GM18502 (cell line): Measurements from ENCODE around the gene RASSF4.

Source experiments
- ATAC-seq: cut with Tn5 transposase; IDR thresholded peaks from one replicate; pipeline ENCODE4 v1.9.1; 2021; ENCODE audit warnings: mild to moderate bottlenecking; ENCODE audit not compliant: unreplicated experiment, poor library complexity

RASSF4 gene

DNA sequence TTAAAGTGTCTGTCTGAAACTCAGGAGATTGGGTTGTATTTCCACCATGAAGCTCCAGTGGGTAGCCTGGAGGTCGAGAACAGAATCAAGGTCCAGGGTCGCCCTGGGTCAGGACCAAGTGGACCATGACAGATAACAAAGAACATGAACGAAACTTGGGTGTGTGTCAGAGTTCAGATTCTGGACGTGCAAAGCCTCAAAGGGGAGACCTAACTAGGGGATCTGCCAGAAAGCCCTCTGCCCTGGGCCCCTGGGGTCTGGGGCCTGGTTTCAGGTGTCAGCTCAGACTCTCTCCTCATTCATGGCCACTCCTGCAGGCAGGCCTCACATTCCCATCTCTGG lies 1.6 kb downstream of the RASSF4 start:
- no peak for ATAC-seq

DNA sequence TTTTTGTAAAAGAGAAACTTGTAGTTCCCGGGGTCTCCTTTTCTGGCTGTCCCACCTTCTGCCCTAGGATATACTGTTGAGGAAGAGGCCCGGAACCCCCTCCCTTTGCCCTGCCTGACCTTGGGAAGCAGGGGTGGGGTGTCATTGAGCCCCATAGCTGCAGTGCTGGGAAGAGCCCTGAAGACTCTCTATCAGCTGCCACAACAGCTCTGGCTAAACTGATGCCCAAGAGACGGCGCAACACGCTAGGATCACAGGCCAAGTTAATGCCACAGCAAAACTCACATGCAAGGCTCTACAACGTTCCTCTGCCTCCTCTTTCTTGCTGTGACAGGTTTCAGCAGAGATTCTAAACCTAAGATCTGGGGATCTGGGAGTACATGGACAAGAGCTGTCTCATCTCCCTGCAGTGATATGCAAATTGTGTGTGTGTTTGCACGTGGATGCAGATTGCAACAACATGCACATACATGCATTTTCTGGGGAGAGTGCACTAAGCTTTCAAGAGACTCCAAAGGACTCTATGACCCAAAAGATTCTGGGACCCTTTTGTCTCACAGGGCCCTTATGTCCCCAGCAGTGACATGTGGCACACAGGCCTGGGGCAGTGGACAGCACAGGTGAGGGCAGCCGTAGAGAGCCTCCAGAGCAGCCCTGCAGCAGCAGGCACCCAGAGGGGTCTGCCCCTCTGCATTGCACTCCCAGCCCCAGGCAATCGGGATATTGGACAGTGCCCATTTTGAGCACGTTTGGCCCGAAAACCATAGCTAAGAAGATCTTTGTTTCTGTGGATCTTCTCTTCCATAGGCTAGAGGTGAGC lies 2.5 kb downstream of the RASSF4 start:
- no peak for ATAC-seq

DNA sequence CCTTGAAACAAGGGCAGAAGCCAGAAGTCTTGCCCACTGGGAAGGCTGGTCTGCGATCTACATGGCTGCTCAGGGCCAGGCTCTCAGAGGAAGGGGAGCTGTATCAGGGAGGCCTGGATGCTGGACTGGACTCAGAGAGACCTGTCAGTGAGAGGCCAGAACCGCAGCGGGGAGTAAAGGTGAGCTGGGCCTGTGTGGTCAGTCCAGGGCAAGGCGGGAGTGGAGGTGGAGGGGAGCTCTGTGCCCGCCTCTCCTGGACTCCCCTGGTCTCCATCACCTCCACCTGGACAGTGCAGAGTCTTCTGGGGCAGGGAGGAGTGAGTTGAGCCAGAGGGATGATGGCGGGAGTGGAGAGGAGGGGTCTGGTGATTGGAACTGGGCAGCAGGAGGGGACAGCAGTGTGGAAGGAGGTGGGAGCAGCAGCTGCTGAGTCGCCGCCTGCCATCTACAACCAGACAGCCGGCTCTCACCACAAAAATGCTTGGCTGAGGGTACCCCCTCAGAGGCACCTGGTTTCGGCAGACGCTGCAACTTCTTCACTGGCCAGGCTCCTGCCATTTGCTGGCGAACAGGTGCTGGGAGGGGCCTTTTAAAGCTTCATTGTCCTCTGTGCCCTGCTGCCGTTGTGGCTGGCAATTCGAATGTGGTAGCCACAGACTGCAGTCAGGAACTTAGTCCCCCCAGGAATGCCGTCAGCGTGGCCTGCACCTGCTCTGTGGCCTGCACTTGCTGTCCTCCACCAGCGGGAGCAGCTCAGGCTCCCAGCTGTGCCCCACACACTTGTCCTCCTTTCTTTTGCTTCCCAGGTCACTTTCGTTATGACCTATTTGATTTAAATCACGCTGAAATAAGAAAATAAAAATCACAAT lies 3.5 kb downstream of the RASSF4 start:
- ATAC-seq: no peak

DNA sequence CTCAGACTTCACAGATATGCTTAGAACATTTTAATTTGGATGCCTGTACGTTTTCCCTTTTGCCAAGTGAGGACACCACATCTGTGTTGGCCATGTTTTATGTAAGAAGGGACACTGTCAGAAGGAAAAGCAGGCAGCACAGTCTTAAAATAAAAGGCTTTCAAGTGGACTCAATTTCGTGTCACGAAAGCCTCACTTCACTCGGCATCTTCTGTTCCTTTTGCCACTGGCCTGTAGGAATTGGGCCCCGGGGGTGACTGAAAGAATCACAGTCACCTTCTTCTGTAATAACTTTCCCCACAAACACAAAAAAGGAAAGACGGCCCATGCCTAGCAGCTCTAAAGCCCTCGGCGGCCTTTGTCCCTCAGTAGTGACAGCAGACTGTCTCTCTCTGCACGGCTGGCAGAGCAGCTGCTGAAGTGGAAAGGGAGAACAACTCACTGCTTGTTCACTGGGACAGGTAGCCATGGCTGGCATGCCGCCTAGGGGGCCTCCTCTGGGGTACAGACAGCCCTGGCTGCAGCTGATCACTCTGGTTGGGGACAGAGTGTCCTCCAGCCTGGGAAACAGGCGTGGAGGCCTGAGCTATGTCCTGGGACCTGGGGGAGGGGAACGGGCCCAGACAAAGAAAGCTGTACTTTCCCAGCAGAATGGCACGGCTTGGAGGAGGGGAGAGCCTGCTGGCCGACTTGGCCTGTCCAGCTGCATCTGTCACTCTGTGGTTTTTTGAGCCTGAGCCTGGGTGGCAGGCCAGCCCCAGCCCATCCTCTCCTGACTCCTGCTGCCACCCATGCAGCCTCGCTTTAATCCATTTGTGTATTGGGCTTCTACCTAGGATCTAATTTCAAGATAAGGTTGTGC lies 4.4 kb downstream of the RASSF4 start:
- no peak for ATAC-seq

DNA sequence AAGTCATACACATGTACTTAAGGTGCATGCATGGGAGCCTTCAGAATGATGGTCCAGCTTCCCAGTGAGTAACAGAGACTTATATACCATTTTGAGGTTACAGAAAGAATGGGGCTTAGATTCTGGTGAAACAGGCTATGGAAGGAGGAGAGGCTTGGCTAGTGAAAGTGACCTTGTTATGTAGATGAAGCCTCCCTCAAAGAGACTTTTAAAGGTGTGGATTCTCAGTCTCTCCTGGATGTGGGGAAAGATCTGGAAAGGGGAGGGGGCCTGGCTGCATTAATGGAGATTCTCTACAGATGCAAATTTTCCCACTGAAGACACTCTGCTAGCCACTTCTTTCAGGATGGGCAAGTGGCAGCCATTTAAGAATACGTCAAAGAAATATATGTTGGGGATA lies 5.5 kb downstream of the RASSF4 start:
- ATAC-seq: no peak

DNA sequence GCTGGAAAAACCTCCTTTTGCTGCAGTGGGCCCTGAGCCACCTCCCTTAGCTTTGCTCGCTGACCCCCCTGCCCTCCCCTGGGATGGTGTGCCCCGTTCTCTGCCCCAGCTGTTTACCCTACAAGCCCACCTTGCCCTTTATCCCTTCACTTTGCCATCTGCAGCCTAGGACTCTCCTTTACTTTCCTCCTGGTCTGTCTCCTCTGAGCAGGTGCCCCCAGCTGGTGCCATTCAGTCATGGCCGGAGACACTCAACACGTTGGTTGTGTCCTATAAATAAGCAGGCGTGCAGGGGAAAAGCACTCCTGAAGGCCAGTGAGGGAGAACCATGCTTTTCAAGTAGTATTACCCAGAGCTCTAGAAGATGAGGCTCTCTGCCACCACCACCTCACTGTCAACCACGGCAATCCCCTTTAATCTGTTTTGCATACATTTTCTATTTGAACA lies 6.1 kb downstream of the RASSF4 start:
- ATAC-seq: peak; percentile 58

DNA sequence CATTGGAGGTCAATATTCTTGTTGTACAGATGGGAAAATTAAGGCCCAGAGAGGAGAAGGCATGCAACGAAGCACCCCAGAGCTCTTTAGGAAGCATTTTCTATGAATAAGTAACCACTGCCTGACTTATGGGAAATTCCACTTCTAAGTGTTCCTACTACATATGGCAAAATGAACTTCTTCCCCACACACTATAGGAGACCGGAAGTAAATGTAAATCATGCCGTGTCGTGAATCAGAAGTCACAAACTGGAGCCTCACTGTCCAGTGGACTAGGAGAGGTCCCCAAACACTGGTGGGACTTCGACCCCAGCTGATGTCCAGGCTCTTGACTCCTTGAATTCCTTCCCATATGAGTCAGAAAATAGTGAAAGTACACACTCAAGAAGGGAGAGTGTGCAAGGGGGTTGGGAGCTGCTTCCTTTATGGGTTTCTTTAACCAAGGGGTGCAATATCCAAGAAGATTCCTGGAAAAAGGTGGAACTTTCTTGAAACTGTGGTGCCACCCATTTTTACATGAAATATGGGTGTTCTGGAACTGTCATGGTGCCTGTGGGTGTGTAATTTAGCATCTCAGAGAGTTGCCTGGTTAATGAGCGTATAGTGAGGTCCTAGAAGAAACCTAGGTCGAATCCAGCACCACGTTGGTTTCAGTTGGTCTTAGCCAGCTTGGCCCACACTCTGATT lies 6.7 kb downstream of the RASSF4 start:
- ATAC-seq: peak; percentile 41

DNA sequence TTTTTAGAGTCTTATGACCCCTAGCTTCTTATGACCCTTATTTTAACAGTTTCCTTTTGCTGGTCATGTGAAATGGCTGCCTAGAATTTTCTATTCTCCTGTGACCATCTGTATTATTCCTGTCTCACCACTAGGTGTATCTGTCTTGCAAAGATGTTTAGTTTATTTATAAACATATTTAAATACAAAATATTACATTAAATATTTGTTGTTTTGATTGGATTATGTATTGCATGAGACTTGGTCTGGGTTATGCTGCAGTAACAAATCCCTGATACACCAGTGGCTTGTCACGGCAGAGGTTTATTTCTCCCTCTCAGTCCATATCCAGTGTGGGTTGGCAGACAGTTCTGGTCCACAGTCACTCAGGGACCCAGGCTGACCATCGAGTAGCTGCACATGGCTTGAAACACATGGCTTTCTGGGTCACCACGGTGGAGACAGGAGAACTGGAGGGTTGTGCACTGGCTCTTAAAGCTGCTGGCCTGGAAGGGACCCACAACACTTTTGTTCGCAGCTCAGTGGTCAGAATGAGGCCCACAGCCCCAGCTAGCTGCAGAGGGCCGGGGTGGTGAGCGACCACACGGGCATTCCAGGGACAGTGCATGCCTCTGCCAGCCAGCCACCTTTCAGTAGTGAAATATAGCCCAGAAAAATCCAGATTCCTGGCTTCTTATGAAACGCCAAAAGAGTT lies 7.4 kb downstream of the RASSF4 start:
- ATAC-seq: no peak

DNA sequence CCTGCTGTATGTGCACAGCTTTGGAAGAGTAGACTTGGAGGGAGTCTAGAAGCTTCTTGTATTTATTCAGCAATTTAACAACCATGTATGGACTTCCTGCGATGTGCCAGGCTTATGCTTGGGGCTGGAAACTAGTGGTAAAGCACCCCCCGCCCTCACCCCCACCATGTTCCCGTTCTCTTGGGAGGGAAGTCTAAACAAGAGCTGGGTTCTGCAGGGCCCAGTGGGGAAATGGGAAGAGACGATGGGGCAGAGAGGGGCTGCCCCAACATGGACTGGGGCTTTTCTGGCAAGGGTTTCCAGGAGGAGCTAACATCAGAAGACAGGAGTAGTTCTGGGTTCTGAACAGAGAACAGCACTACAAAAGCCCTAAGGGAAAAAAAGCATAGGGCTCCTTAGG lies 8.0 kb downstream of the RASSF4 start:
- ATAC-seq: no peak

DNA sequence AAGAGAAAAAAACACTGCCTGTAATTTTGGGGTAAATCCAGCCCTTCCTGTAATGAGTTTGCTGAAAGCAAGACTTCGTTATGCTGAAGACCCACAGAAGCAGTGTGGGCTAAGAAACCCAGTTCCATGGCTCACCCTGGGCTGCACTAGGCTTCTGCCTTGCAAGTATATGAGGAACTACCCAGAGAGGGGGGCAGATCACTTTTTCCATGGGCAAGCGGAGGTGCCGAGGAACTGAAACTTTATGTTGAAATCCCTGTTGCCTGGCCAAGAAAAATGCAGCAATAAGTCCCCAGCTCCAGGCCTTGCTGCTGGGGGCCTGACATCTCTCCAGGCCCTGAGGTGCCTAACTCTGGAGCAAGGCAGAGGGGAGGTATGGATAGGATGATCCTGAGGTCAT lies 8.5 kb downstream of the RASSF4 start:
- no peak for ATAC-seq

DNA sequence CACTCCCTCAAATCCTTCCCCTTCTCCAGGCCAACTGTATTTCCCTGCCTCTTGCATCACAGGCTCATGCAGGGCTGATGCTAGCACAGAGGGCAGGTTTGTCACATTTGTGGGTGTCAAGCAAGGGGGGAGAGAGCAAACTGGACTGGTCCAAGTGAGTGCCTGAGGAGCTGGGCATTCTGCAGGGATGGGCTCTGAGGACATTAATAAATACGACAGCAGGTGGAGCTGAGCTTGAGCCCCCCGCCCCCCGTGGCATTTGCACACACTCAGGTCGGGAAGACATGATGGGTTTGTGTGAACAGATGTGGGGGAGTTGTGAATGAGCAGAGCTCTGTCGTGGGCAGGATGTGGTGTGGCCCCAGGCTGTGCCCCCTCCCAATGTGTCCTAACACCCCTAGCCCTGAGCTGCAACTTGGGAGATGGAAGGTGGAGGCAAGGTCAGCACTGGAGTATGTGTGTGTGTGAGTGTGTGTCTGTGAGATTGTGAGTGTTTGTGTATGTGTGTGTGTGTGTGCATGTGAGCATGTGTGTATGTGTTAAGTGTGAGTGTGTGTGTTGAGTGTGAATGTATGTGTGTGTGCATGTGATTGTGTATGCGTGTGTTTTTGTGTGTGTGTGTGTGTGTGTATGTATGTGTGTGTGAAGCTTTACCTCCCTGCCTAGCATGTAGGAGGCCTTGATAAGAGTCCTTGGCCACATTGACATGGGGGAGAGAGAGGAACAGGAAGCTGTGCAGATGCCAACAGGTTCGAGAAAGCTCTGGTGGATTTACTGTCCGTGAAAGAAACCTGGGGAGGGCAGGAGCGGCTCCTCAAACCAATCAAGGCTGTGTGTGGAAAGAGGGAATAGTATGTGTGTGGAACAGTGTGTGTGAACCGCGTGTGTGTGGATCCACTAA lies 9.1 kb downstream of the RASSF4 start:
- no peak for ATAC-seq

DNA sequence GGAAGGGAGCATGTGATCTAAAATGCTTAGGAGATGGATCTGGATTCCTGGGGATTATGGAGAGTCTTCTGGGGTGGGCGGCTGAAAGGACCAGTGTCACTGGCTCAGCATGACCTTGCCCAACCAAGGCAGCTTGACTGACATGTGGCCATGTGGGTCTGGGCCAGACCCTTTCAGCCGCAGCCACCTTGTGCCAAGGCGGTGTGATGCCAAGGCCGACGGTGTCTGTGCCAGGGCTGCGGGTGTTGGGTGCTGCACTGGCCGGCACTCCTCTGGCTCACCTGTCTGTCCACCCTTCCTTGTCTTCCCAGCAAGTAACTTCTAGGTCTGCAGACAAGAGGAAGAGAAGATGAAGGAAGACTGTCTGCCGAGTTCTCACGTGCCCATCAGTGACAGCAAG lies 10.3 kb downstream of the RASSF4 start:
- ATAC-seq: no peak

DNA sequence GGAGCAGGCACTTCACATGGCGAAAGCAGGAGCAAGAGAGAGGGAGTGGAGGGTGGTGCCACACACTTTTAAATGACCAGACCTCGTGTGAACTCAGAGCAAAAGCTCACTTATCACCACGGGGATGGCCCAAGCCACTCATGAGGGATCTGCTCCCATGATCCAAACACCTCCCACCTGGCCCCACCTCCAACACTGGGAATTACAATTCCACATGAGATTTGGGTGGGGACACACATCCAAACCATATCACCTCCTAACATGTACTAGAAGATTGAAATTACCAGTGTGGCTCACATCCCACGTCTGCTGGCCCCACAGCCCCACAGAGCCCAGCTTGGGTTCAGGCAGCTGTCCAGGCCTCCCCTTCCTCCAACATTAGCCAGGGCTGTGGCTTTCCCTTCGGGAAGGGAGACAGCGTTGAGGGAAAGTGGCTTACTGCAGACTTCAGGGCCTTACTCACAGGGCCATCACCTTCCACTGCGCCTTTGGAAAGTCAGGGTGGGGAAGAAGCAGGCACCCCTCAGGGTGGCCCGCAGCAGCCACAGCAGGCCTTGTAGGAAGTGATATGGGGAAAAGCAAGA lies 11.3 kb downstream of the RASSF4 start:
- ATAC-seq: no peak

DNA sequence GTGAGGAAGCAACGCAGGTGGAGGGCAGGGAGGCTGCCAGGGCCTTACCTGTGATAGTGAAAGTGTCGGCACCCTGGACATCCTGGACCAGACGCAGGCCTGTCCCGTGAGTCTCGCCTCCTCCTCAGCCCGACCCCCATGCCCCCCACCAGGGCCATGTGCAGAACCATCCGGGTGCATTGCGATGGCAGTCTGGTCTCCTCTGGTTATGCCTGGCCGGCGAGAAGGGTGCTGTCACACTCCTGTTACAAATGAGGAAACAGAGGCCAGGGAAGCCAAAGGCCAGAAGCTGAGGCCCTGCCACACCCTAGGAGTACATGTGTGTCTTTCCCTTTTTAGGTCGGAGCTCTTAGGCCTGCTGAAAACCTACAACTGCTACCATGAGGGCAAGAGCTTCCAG lies 11.8 kb downstream of the RASSF4 start:
- ATAC-seq: no peak

DNA sequence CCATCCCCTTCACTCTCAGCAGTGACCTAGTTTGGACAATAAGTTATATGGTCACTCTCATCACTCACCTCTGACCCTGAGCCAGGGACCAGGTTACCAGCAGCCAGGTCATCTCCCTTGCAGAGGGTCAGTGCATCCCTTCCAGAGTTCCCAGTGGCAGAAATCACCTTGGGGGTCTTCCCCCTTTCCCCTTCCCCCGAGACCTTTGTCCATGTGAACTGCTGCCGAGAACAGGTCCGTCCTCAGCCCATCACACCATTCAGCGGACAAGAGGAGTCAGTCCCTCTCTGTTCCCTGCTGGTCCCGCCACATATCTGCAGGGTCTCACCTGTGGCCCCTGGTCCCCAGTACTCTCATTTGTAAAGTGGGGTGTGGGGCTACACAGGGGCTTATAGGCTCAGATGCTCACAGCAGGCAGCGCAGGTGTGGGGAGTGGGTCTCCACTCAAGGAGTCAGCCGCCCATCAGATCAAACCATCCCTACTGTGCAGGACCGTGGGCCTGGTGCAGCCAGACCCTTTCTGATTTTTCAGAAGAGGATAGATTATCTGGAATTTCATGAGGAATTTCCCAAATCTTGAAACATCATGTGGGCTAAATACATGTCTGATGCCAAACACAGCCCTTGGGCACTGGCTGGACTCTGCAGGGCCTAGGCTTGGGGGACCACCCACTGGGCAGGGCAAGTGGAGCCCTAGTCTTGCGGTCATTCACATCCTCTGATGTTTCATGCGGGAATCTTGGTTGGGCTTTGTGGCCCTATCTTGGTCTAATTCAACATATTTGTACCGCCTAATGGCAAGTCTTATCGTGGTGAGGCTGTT lies 12.5 kb downstream of the RASSF4 start:
- ATAC-seq: no peak

DNA sequence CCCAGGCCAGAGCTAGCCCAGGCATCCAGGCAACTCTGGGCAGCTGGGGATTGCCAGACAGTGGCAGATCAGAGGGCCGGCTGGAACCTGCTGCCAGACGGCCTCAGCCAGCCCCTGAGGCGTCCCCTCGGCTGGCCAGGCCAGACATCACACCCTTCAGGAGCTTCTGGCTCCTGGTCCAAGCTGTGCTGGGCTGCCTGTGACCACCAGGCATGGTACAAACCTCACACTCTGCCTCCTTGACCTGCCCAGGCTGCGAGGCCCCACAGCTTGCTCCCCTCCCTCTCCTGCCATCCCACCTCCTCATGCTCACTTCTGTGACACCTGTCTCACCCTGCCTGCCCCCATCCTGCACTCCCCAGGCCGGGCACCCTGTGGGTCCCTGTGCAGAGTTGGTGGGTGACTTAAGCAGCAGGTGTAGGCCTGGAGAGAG lies 13.3 kb downstream of the RASSF4 start:
- ATAC-seq: no peak

DNA sequence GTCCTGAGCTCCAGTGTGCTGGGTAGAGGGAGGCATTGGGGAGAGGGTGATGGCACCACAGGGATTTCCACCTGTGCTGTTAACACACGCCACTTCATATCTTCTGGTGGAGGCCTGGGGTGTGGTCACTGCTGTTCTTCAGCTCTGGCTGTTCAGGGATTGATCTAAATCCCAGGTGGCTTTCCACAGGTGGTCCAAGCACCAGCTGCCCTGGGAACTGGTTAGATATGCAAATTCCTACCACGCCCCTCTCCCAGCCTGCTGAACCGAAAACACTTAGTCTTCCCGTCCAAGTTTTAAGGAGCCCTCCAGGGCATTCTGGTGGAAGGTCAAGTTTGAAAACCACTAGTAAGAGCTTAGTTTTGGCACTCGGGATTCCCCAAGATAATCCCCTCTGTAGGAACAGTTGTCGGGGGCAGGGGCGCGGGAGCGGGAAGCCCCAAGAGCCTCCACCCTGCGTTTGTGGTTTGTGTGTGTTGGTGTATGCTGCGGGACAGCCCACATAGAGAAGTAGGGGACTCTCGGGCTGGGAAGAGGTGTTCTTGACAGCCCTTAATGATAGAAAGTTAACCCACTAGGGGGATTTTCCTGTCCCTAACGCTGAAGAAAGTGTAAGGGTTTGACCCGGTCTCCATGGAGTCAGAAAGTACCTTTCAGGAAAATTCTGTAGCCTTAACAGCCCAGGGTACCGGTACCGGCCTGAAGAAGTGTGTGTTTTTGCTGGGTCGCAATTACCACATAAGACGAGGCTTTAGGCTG lies 13.9 kb downstream of the RASSF4 start:
- no peak for ATAC-seq
